ENCODE measurements around the gene CDK13.
"Not testable (repeated sequence)": the region's sequence is repeated elsewhere in the genome, so short reads cannot be mapped to it uniquely, and the experiment has no call there.

The CDK13 gene

DNA sequence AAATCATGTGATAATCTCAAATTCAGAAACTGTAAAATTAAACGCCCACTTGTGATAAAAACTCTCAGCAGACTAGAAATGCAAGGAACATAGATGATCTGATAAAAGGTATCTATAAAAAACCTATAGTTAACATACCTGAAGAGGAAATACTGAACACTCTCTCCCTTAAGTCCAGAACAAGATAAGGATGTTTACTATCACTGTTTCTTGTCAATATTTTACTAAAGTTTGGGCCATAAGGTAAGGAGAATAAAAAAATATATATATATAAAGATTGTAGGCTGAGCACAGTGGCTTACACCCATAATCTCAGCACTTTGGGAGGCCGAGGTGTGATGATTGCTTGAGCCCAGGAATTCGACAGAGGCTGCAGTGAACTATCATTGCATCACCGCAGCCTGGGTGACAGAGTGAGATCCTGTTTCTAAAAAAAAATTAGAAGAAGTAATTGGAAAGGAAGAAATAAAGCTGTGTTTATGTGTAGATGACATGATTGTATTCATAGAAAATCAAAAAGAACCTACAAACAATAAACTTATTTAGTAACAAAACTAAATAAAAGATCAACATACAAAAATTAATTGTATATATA lies 155.9 kb downstream of the CDK13 start:
- no peak for DNase-seq

DNA sequence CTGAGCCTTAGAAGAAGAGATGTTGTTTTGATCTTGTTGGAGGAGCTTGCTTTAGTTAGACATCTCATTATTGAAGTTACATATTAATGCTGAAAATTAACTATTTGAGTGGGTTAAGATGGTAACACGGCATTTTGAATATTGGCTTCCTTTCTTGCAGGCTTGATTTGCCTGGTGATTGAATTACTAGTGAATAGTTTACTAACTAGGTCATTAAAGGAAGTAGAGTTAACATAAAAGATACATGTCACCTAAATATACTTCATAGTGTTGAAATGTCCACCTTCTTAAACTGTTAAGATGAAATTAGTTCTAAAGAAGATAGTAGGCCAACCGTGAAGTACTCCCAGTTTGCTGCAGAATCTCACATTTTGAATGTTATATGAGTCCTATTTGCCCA lies 165.9 kb downstream of the CDK13 start:
- DNase-seq: no peak

DNA sequence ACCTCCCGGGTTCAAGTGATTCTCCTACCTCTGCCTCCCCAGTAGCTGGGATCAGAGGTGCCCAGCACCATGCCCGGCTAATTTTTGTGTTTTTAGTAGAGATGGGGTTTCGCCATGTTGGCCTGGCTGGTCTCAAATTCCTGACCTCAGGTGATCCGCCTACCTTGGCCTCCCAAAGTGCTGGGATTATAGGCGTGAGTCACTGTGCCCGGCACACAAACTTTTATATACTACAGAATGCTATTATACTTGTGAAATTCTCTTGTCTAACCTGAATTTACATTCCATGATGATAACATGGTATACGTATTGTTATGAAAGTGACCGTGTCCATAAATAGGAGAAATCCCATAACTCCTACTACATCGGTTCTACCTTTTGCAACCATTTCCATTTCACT lies 167.1 kb downstream of the CDK13 start:
- DNase-seq: not testable (repeated sequence)

DNA sequence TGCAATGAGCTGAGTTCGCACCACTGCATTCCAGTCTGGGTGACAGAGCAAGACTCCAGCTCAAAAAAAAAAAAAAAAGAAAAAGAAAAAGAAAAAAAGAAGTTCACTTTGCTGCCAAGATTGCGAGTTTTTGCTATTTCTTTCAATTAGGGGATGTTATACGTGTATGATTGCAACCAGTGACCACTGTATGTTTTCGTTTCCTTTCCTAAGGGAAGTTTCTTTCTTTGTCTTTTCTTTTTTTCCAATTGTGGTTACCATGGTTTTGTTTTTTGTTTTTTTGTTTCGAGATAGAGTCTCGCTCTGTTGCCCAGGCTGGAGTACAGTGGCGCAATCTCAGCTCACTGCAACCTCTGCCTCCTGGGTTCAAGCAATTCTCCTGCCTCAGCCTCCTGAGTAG lies 168.1 kb downstream of the CDK13 start:
- not testable (repeated sequence) for DNase-seq

DNA sequence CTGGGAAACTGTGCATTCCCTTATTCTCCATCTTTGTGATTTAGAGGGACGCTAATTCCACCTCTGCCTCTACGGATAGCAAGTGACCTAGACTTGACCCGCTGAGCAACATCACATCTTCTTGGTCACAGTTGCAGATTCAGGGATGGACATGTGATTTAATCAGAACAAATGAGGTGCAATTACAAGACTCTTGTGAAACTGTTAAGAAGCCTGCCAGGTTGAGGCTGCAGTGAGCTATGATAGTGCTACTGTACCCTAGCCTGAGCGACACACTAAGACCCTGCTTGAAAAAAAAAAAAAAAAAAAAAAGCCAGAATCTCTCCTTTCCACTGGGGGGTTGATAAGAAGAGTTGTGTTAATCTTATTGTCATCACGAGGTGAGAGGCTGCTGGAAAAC lies 170.0 kb downstream of the CDK13 start:
- no peak for DNase-seq

DNA sequence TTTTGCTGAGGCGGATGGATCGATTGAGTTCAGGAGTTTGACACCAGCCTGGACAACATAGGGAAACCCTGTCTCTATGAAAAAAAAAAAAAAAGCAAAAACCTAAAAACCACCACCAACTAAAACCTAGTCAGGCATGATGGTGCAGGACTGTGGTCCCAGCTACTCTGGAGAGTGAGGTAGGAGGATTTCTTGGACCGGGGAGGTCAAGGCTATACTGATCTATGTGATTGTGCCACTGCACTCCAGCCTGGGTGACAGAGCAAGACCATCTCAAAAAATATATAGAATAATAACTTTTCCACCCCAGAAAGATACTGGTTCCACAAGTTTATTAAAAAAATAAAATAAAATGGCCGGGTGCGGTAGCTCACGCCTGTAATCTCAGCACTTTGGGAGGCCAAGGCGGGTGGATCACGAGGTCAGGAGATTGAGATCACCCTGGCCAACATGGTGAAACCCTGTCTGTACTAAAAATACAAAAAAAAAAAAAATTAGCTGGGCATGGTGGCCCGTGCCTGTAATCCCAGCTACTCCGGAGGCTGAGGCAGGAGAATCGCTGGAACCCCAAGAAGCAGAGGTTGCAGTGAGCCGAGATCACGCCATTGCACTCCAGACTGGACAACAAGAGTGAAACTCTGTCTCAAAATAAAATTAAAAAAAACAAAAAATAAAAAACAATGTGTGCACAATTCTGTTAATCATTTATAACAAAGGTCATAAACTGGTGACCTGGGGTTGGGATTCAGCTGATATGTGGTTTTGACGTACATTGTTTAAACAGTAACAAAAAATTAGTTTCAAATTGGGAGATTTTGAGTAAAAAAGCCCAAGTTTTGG lies 172.3 kb downstream of the CDK13 start:
- DNase-seq: not testable (repeated sequence)

DNA sequence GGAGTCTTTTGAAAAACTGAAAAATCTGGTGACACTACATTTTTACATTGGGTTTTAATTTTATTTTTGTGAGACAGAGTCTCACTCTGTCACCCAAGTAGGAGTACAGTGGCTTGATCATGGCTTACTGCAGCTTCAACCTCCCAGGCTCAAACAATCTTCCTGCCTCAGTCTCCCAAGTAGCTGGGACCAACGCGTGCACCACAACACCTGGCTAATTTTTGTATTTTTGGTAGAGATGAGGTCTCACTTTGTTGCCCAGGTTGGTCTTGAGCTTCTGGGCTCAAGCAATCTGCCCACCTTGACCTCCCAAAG lies 172.8 kb downstream of the CDK13 start:
- DNase-seq: no peak

DNA sequence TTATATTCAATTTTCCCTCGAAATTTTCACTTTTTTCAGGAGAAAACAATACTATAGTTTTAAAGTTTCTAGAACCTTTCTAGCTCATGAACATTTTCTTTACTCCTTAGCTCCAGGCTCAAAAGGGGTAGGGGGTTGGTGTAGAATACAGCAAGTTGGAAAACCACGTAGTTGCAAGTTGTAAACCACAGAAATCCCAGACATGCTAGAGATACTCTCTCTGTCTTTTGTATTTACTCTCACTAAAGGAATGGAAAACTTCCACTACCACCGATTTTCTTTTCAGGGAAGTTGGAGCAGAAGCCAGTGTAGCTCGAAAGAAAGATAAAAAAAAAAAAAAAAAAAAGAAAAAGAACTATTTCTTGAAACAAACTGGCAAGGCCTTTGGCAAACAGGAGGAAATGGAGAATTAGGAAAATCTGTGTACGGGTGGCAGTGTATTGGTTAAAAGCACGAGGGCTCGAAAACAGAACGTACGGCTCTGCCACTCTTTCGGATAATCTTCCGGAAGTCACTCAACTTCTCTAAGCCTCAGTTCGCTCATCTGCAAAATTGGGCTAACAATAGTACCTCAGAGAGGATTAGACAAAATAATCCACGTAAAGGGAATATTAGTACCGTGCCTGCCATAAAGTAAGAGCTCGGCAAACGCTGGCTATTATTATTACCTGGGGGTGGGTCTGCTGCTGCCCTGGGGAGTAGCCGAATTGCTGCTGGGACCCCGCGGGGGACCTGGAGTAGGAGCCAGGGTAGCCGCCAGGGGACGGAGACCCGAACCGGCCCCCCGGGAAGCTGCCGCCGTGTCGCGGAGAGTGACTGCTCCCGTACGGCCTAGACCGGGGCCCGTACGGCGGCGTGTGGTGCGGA lies 183.7 kb downstream of the CDK13 start:
- peak; percentile 20 for DNase-seq

DNA sequence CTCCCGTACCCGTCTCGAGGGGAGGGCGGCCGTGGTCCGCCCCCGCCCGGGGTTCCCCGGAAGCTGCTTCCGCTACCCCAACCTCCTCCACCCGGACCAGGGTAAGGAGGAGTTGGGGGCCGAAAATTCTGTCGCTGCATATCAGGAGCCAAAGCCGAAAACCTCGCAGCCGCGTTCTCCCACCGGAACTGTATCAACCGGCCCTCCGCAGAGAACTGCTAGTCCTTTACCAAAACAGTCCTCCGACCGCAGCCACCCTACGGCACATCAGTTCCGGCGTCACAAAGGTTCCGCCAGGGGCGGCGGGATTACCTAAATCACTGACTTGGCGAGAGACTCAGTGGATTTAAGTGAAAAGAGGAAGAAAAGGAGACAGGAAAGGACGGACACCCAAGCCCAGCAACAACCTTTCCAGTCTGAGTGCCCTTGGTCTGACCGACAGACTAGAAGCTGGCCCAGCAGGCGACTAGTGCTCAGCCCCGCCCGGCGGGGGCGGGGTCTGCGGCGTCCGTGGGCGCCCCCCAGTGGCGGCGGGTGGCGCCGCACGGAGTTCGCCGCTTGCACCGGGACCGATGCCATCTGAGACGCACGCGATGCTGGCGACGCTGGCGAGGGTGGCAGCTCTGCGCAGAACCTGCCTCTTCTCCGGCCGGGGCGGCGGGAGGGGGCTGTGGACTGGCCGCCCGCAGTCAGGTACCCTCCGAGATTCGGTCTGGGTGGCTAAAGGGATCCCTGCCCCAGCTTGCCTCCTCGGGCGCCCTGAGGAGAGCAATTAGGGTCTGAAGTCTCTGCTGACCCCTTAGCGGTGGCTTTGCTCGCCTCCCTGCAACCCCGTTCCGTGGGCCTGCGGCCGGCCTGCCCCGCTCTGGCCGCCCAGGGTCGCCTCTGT lies 184.6 kb downstream of the CDK13 start, which contains the start of the genes MPLKIP and SUGCT:
Gene MPLKIP (minus strand): TSS at position 195 of the 889 bp plus-strand sequence. CDS start 55 bp downstream, at position 140.
Gene SUGCT (plus strand): TSS at position 578 of the 889 bp plus-strand sequence.
- peak; percentile 91 for DNase-seq

DNA sequence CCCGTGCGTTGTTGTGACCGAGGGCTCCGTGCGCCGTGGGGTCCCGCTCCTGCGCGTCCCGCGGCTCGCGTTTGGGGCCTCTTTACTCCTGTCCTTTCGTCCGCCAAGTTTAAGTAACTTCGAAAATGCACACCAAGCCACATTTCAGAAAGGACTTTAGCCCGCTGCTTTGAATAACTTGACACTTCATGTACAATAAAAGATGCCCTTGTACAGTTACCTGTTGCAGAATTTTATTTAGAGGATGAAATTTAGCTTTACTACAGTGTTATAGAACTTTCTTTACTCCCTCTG lies 185.2 kb downstream of the CDK13 start:
- no peak for DNase-seq

DNA sequence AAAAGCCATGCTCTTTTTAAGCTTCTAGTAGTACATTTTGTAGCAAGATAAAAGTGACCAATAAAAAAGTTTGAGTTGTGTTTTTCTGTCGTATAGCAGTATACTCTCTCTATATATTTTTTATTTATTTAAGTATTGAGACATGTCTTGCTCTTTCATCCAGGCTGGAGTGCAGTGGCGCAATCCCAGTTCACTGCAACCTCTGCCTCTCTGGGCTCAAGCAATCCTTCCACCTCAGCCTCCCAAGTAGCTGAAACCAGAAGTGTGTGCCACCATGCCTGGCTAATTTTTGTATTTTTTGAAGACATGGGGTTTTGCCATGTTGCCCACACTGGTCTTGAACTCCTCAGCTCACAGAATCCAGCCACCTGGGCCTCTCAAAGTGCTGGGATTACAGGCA lies 187.5 kb downstream of the CDK13 start:
- DNase-seq: no peak

DNA sequence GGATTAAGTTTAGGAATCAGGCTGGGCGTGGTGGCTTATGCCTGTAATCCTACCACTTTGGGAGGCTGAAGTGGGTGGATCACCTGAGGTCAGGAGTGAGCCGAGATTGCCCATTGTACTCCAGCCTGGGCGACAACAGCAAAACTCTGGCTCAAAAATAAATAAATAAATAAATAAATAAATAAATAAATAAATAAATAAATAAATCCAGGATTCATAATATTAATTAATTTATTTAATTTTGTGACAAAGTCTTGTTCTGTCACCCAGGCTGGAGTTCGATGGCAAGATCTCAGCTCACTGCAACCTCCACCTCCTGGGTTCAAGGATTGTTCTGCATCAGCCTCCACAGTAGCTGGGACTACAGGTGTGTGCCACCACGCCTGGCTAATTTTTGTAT lies 188.9 kb downstream of the CDK13 start:
- no peak for DNase-seq

DNA sequence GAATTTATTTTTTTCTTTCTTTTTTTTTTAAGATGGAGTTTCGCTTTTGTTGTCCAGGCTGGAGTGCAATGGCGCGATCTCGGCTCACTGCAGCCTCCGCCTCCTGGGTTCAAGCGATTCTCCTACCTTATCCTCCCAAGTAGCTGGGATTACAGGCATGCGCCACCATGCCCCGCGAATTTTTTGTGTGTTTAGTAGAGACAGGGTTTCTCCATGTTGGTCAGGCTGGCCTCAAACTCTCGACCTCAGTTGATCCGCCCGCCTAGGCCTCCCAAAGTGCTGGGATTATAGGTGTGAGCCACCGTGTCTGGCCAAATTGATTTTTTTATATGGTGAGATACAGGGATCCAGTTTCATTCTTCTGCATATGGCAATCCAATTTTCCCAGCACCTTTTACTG lies 189.8 kb downstream of the CDK13 start:
- not testable (repeated sequence) for DNase-seq

DNA sequence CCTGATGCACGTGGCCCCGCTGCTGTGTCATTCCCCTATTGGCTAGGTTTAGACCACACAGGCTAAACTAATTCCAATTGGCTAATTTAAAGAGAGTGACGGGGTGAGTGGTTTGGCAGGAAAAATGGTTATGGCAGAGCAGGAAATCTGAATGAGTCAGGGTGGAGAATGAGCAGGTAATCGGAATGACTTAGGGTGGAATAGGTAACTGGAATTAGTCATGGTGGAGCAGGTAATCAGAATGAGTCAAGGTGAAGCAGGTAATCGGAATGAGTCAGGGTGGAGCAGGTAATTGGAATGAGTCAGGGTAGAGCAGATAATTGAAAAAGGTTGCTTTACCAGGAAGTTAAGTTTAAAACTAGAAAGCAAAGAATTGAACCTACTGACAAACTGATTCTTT lies 191.9 kb downstream of the CDK13 start:
- DNase-seq: not testable (repeated sequence)

DNA sequence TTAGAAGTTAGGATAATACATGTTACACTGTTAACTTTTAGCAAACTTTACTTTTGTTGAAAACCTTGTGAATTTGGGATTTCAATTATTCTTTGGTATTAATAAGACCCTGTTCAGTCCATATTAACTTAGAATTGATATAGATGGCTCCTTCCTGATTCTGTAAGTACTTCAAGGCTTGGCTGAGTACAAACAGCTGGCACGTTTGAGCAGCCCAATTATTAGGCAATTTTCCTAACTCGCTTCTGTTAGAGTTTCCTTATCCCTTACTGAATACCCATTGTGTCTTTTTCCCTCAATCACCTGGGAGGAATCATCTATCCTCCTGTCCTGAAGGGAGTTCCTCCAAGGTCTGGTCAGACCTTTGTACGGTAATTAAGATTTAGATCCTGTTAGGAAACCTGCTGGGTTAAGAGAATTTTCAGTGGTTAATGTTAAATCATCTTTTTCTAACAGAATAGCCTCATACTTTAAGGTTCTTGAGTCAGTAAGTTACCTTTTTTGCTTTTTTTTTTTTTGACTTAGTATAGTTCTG lies 195.6 kb downstream of the CDK13 start:
- DNase-seq: not testable (repeated sequence)

DNA sequence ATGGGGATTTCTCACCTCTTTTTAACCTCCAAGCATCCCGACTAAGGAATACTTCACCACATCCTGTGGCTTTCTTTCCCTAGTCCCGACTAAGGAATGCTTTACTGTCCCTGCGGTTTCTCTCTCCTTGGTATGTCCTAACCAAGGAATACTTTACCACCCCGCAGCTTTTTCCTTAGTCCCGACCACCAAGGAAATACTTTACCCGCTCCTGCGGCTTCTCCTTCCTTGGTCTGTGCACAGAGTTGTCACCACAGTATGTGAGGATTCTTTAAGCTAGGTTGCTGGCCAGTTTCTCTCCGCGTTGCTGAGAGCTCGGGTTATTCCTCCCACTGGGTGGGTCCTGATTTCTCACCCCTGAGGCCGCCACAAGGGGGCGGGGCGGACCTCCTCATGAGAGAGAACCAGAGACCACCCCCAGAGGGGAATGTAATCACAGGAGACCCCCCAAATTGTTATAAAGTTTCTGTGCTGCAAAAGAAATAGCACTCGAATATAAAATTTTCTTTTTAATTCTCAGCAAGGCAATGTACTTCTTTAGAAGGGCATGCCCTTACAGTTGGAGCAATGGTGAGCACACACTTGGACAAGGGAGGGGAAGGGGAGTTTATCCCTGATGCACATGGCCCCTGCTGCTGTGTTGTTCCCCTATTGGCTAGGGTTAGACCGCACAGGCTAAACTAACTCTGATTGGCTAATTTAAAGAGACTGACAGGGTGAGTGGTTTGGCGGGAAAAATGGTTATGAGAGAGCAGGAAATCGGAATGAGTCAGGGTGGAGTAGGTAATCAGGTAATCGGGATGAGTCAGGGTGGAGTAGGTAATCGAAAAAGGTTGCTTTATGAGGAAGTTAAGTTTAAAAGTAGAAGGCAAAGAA lies 197.6 kb downstream of the CDK13 start:
- no peak for DNase-seq

DNA sequence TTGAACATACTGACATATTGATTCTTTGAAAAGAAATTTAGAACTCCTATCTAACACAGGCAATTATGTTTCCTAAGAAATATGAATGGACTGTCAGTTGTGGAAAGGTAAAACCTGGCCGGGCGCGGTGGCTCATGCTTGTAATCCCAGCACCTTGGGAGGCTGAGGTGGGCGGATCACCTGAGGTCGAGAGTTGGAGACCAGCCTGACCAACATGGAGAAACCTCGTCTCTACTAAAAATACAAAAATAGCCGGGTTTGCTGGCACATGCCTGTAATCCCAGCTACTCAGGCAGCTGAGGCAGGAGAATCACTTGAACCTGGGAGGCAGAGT lies 198.2 kb downstream of the CDK13 start:
- not testable (repeated sequence) for DNase-seq

DNA sequence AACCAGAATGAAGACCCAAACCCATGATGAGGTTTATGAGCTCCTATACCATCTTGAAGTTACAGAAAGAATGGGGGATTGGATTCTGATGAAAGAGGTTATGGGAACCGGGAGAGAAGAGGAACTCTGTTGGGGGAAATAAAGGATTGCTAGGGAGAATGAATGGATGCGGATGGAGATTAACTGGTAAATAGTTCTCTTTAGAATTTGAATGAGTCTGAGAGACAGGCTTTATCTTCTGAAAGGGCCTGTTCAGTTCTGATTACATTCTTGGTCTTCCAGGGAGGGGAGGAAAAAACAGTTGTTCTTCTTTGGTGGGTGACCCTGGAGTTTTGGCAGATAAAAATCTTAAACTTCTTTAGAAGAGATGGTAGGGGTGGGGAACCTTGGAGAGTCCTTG lies 198.6 kb downstream of the CDK13 start:
- DNase-seq: no peak
